Prostate gland (tissue), 2 donors: Measurements from ENCODE around the gene NFYC.

ENCODE experiments used
- CTCF ChIP-seq, 4 experiments: fragments of 200-600 bp in 2 of 4; fragments of 450-650 bp in 2 of 4; sonication (generic) in 2 of 4; IDR thresholded peaks; 1 replicate in 3 of 4; 2 replicates in 1 of 4; pipeline ENCODE4 v1.5.1; 2016 to 2019; ENCODE audit warnings: antibody characterized with exemption in 4 of 4, mild to moderate bottlenecking in 2 of 4, moderate library complexity in 2 of 4
- POLR2A ChIP-seq: fragments of 450-650 bp; IDR thresholded peaks from one replicate; pipeline ENCODE4 v1.6.1; 2016; ENCODE audit warnings: antibody characterized with exemption, mild to moderate bottlenecking

- TF ChIP-seq POLR2A (no peak), CTCF (IDR thresholded peaks at IDR 0.05) (no peak)
Observed at GRCh38 chr1:40769815-40770214, 78.3 kb downstream of the NFYC start.
